Adrenal gland (tissue), 5 donors: Measurements from ENCODE around the gene RNF223.

ENCODE experiments used
- POLR2A ChIP-seq, 2 donors: fragments of 450-650 bp; IDR thresholded peaks; one replicate each; pipeline ENCODE4 v1.6.1; 2017; ENCODE audit warnings: antibody characterized with exemption in 2 of 2, mild to moderate bottlenecking in 2 of 2, moderate library complexity in 1 of 2
- TF ChIP-seq, protein P1 (sequence below), 6 experiments: fragments of 450-650 bp in 4 of 6; fragments of 200-600 bp in 2 of 6; sonication (generic) in 1 of 6; IDR thresholded peaks; 1 replicate in 5 of 6; 2 replicates in 1 of 6; pipeline versions ENCODE4 v1.5.1 to v1.8.0; 2016 to 2021; ENCODE audit warnings: antibody characterized with exemption in 6 of 6, mild to moderate bottlenecking in 2 of 6, moderate library complexity in 1 of 6
- donor health status: DM: no; HTN: no; CAD: no.

DNA sequence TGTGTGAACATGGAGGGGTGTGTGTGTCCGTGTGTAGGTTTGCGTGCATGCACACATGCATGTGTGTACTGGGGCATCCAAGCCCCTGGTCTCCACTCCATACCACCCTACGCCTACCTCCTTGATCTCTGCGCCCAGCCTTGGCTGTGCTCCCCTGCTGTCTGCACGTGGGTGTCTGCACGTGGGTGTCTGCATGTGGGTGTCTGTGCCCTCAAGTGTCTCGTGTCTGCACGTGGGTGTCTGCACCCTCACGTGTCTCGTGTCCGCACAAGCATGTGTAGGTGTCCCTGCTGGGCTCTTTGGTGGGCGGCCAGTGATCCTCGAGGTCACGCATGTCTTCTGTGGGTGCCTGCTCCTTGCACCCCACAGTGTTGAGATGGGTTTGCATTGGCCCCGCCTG is 21.1 kb downstream of the RNF223 start:
- TF ChIP-seq, protein P1, sequence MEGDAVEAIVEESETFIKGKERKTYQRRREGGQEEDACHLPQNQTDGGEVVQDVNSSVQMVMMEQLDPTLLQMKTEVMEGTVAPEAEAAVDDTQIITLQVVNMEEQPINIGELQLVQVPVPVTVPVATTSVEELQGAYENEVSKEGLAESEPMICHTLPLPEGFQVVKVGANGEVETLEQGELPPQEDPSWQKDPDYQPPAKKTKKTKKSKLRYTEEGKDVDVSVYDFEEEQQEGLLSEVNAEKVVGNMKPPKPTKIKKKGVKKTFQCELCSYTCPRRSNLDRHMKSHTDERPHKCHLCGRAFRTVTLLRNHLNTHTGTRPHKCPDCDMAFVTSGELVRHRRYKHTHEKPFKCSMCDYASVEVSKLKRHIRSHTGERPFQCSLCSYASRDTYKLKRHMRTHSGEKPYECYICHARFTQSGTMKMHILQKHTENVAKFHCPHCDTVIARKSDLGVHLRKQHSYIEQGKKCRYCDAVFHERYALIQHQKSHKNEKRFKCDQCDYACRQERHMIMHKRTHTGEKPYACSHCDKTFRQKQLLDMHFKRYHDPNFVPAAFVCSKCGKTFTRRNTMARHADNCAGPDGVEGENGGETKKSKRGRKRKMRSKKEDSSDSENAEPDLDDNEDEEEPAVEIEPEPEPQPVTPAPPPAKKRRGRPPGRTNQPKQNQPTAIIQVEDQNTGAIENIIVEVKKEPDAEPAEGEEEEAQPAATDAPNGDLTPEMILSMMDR (IDR thresholded peaks at IDR 0.05) = no peak
- TF ChIP-seq POLR2A (IDR thresholded peaks at IDR 0.05) = no peak
